ENCODE data around the gene SAP30BP. TPM values are rescaled to one million over a fixed set of nuclear protein-coding genes. Genes with fewer than 3 reads are reported as not detected.

Gene SAP30BP
- total RNA-seq, 1 experiment from 2014 or later: 26.5 TPM

DNA sequence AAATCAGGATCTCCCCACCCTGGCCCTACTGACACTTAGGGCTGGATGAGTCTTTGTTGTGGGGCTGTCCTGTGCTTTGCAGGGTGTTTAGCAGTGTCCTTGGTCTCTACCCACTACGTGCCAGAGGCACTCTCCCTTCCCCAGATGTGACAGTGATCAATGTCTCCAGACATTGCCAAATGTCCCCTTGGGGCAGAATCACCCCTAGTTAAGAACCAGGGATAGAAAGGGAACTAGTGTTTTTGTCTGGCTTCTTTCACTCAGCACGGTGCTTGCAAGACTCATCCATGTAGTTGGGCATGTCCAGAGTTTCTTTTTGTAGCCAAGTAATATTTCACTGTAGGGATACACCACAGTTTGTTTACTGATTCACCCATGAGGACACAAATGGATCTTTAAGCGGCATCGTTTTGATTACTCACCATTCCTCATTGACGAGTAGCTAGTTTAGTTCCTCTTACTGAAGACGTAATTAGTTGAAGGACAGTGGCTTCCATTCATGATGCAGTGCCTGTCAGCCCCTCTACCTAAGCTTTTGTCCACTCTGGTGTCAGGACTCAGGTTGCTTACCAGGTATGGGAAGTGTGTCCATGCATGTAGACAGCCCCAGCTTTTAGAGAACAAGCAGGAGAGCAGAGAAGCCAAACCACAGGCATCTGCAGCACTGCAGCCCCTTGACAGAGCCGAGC lies 28.1 kb downstream of the SAP30BP start:
- peaks cover 7% of the 10 kb centered on the region; the same call in 1 of the 2 replicates for H4K20me1 ChIP-seq (ENCODE audit: insufficient read depth, low read depth, low read length)
- H2AFZ ChIP-seq (ENCODE audit: low read length): no peak overlapping the region
- no peaks in the 10 kb centered on the region for H3K27me3 ChIP-seq (ENCODE audit: low read length)
- no peak overlapping the region for H3K9ac ChIP-seq (ENCODE audit: low read length)
- no peak for DNase-seq
- H3K36me3 ChIP-seq (ENCODE audit: insufficient read depth, low read length): peaks cover 3% of the 10 kb centered on the region
- no peak overlapping the region for H3K4me3 ChIP-seq (ENCODE audit: low read length)
- no peak overlapping the region for H3K27ac ChIP-seq (ENCODE audit: low read length)
- H3K79me2 ChIP-seq (ENCODE audit: low read length): peaks cover 33% of the 10 kb centered on the region
- H3K4me1 ChIP-seq (ENCODE audit: low read length): no peaks in the 10 kb centered on the region
- no peaks in the 10 kb centered on the region for H3K9me2 ChIP-seq (replicated peaks; ENCODE audit: insufficient read depth, low read length)
- H3K4me2 ChIP-seq (ENCODE audit: low read depth, low read length, poor library complexity, severe bottlenecking): no peak overlapping the region
- no peaks in the 10 kb centered on the region for H3K9me3 ChIP-seq (ENCODE audit: low read length)

DNA sequence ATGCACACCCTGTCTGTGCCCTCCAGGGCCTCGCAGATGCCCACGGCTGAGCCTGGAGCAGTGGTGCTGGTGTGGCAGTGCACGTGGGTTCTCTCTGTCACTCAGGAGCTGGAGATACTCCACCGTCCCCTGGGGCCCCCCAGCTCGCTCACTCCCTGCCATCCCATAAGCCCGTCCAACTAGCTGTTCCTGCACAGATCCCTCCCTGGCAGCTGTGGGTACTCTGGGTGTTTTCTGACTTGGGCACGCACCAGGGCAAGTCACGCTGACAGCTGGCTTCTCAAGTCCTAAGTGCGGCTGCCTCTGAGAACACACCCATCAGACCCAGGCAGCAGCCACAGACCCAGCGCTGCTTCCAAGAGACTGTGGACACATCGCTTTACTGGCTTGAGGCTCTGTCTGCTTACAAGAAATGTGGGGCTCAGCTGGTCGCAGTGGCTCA lies 28.7 kb downstream of the SAP30BP start:
- Histone ChIP-seq H3K9me2 (replicated peaks; ENCODE audit: insufficient read depth, low read length) (no peaks in the 10 kb centered on the region), H3K27me3 (ENCODE audit: low read length) (no peaks in the 10 kb centered on the region), H3K4me3 (ENCODE audit: low read length) (no peak overlapping the region), H3K36me3 (ENCODE audit: insufficient read depth, low read length) (peaks cover 8% of the 10 kb centered on the region), H3K4me2 (ENCODE audit: low read depth, low read length, poor library complexity, severe bottlenecking) (no peak overlapping the region), H3K79me2 (ENCODE audit: low read length) (peaks cover 28% of the 10 kb centered on the region), H2AFZ (ENCODE audit: low read length) (no peak overlapping the region), H3K27ac (ENCODE audit: low read length) (no peak overlapping the region), H3K4me1 (ENCODE audit: low read length) (no peaks in the 10 kb centered on the region), H4K20me1 (ENCODE audit: insufficient read depth, low read depth, low read length) (peaks cover 4% of the 10 kb centered on the region; the same call in 1 of the 2 replicates), H3K9ac (ENCODE audit: low read length) (no peak overlapping the region), H3K9me3 (ENCODE audit: low read length) (no peaks in the 10 kb centered on the region)
- no peak for DNase-seq

DNA sequence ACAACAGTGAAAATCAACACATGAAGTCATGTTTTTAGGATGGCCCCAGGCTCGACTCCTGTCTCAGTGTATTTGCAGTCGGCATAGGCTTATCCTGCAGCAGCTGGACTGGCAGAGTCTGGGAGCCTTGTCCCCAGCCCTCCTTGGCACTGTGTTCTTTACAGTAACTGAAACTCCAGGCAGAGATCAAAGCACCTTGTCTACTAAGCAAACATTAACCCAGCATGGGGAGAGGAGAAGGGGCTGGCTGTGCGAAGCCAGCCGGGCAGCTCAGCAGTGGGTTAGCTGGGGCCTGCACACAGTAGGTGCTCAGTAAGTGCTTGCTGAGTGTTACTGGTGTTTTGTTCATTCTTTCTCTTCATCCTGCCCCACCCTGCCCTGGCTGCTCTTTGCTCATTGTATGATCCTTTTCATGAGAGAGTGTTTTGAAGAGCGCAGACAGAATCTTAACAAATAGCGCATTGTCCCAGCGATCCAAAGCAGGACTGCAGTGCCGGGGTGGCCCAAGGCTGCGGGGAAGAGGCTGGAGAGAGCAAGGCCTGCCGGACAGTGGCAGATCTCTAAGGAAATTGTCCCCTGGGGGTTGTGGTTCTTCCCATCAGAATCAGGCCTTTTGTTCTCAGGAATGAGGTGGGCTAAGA lies 30.6 kb downstream of the SAP30BP start:
- H3K4me1 ChIP-seq (ENCODE audit: low read length): no peaks in the 10 kb centered on the region
- H3K4me3 ChIP-seq (ENCODE audit: low read length): no peak overlapping the region
- H3K27me3 ChIP-seq (ENCODE audit: low read length): no peaks in the 10 kb centered on the region
- H3K9ac ChIP-seq (ENCODE audit: low read length): no peak overlapping the region
- peaks cover 10% of the 10 kb centered on the region; the same call in 1 of the 2 replicates for H3K79me2 ChIP-seq (ENCODE audit: low read length)
- no peak for DNase-seq
- no peaks in the 10 kb centered on the region for H3K9me2 ChIP-seq (replicated peaks; ENCODE audit: insufficient read depth, low read length)
- H3K27ac ChIP-seq (ENCODE audit: low read length): no peak overlapping the region
- H2AFZ ChIP-seq (ENCODE audit: low read length): no peak overlapping the region
- no peaks in the 10 kb centered on the region for H3K9me3 ChIP-seq (ENCODE audit: low read length)
- H4K20me1 ChIP-seq (ENCODE audit: insufficient read depth, low read depth, low read length): no peaks in the 10 kb centered on the region
- H3K4me2 ChIP-seq (ENCODE audit: low read depth, low read length, poor library complexity, severe bottlenecking): no peak overlapping the region
- H3K36me3 ChIP-seq (ENCODE audit: insufficient read depth, low read length): peaks cover 8% of the 10 kb centered on the region

DNA sequence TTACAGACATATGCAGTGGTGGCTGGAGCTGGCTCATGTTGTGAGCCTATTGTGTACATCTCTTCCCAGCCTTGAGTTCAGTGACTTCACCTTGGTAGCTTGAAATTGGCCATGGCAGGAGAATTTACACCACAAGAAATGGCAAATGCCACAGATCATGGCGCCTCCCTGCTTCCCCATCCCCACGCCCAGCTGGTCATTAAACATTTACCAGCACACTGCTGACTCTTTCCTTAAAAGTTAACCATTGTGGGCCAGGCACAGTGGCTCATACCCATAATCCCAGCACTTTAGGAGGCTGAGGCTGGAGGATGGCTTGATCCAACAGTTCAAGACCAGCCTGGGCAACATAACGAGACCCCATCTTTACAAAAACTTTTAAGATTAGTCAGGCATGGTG lies 31.5 kb downstream of the SAP30BP start:
- Histone ChIP-seq H4K20me1 (ENCODE audit: insufficient read depth, low read depth, low read length) (no peaks in the 10 kb centered on the region), H2AFZ (ENCODE audit: low read length) (no peak overlapping the region), H3K27ac (ENCODE audit: low read length) (no peak overlapping the region), H3K4me2 (ENCODE audit: low read depth, low read length, poor library complexity, severe bottlenecking) (no peak overlapping the region), H3K79me2 (ENCODE audit: low read length) (peaks cover 8% of the 10 kb centered on the region; the same call in 1 of the 2 replicates), H3K9ac (ENCODE audit: low read length) (no peak overlapping the region), H3K9me3 (ENCODE audit: low read length) (no peaks in the 10 kb centered on the region), H3K4me1 (ENCODE audit: low read length) (no peaks in the 10 kb centered on the region), H3K9me2 (replicated peaks; ENCODE audit: insufficient read depth, low read length) (no peaks in the 10 kb centered on the region), H3K4me3 (ENCODE audit: low read length) (no peak overlapping the region), H3K36me3 (ENCODE audit: insufficient read depth, low read length) (peaks cover 8% of the 10 kb centered on the region), H3K27me3 (ENCODE audit: low read length) (no peaks in the 10 kb centered on the region)
- DNase-seq: no peak

DNA sequence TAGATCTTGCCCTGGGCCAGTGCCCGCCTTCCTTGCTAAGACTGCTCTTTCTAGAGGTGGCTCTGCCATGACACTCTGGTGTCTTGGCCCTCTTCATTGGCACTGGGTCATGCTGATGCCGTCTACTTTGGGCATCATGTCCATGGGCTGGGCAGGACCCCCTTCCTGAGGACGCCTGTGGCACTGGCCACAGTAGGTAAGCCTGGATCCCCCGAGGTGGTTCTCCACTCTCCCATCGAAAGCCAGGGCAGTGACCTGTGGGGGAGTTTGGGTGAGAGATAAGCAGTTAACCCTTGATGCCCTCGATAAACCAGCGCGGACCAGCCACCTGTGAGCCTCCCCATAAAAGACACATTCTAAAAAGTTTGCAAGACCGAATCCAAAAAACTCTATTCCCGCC lies 34.1 kb downstream of the SAP30BP start:
- Histone ChIP-seq H3K9me3 (ENCODE audit: low read length) (no peaks in the 10 kb centered on the region), H3K9me2 (replicated peaks; ENCODE audit: insufficient read depth, low read length) (no peaks in the 10 kb centered on the region), H3K4me1 (ENCODE audit: low read length) (no peaks in the 10 kb centered on the region), H3K79me2 (ENCODE audit: low read length) (0 out of 2 replicates have a peak, but pooled peaks cover 4% of the 10 kb centered on the region), H3K4me2 (ENCODE audit: low read depth, low read length, poor library complexity, severe bottlenecking) (no peak overlapping the region), H3K9ac (ENCODE audit: low read length) (no peak overlapping the region), H3K27me3 (ENCODE audit: low read length) (no peaks in the 10 kb centered on the region), H3K4me3 (ENCODE audit: low read length) (no peak overlapping the region), H3K27ac (ENCODE audit: low read length) (no peak overlapping the region), H3K36me3 (ENCODE audit: insufficient read depth, low read length) (peaks cover 6% of the 10 kb centered on the region), H4K20me1 (ENCODE audit: insufficient read depth, low read depth, low read length) (no peaks in the 10 kb centered on the region), H2AFZ (ENCODE audit: low read length) (no peak overlapping the region)
- no peak for DNase-seq

DNA sequence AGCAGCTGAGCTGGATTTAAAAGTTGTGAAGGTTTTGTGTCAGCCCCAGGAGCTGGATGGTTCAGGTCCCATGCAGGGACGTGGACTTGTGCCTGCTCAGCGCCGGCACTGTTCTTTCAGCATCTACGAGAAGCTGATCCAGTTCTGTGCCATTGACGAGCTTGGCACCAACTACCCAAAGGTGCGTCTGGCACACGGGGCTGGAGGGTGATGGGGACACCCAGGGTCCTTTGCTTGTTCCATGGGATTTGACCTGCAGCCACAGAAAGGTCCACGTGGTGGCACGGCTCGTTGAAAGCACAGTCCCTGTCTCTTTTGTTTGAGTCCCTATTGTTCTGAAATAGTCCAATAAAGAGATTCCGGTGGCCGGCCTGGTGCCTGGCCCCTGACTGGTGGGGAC lies 36.1 kb downstream of the SAP30BP start:
- peaks cover 6% of the 10 kb centered on the region for H3K36me3 ChIP-seq (ENCODE audit: insufficient read depth, low read length)
- no peak overlapping the region for H3K4me2 ChIP-seq (ENCODE audit: low read depth, low read length, poor library complexity, severe bottlenecking)
- H3K9me3 ChIP-seq (ENCODE audit: low read length): no peaks in the 10 kb centered on the region
- H3K27ac ChIP-seq (ENCODE audit: low read length): no peak overlapping the region
- no peaks in the 10 kb centered on the region for H3K9me2 ChIP-seq (replicated peaks; ENCODE audit: insufficient read depth, low read length)
- H3K27me3 ChIP-seq (ENCODE audit: low read length): no peaks in the 10 kb centered on the region
- H3K79me2 ChIP-seq (ENCODE audit: low read length): no peaks in the 10 kb centered on the region
- H2AFZ ChIP-seq (ENCODE audit: low read length): no peak overlapping the region
- no peak overlapping the region for H3K4me3 ChIP-seq (ENCODE audit: low read length)
- H3K9ac ChIP-seq (ENCODE audit: low read length): no peak overlapping the region
- no peaks in the 10 kb centered on the region for H3K4me1 ChIP-seq (ENCODE audit: low read length)
- no peaks in the 10 kb centered on the region for H4K20me1 ChIP-seq (ENCODE audit: insufficient read depth, low read depth, low read length)
- DNase-seq: no peak

DNA sequence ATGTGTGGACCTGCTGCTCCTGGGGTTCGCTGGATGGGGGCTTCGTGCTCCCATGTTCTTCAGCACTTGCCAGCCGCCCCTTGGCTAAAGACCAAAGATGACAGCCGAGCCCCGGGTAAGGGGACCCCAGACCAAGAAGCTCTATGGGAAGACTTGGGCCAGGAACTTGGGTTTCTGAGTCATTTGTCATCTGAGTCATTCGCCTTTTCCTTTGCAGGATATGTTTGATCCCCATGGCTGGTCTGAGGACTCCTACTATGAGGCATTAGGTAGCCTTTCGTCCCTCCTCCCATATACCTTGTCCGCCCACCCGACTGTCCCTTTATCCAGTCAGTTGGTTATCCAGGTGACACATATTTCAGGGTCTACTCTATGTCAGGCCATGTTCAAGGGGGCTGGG lies 36.5 kb downstream of the SAP30BP start:
- H3K4me2 ChIP-seq (ENCODE audit: low read depth, low read length, poor library complexity, severe bottlenecking): no peak overlapping the region
- DNase-seq: no peak
- H3K27me3 ChIP-seq (ENCODE audit: low read length): no peaks in the 10 kb centered on the region
- peaks cover 6% of the 10 kb centered on the region for H3K36me3 ChIP-seq (ENCODE audit: insufficient read depth, low read length)
- H3K9me2 ChIP-seq (replicated peaks; ENCODE audit: insufficient read depth, low read length): no peaks in the 10 kb centered on the region
- H3K79me2 ChIP-seq (ENCODE audit: low read length): no peaks in the 10 kb centered on the region
- H3K4me3 ChIP-seq (ENCODE audit: low read length): no peak overlapping the region
- H4K20me1 ChIP-seq (ENCODE audit: insufficient read depth, low read depth, low read length): no peaks in the 10 kb centered on the region
- no peaks in the 10 kb centered on the region for H3K9me3 ChIP-seq (ENCODE audit: low read length)
- no peak overlapping the region for H3K27ac ChIP-seq (ENCODE audit: low read length)
- H2AFZ ChIP-seq (ENCODE audit: low read length): no peak overlapping the region
- H3K9ac ChIP-seq (ENCODE audit: low read length): no peak overlapping the region
- no peaks in the 10 kb centered on the region for H3K4me1 ChIP-seq (ENCODE audit: low read length)

DNA sequence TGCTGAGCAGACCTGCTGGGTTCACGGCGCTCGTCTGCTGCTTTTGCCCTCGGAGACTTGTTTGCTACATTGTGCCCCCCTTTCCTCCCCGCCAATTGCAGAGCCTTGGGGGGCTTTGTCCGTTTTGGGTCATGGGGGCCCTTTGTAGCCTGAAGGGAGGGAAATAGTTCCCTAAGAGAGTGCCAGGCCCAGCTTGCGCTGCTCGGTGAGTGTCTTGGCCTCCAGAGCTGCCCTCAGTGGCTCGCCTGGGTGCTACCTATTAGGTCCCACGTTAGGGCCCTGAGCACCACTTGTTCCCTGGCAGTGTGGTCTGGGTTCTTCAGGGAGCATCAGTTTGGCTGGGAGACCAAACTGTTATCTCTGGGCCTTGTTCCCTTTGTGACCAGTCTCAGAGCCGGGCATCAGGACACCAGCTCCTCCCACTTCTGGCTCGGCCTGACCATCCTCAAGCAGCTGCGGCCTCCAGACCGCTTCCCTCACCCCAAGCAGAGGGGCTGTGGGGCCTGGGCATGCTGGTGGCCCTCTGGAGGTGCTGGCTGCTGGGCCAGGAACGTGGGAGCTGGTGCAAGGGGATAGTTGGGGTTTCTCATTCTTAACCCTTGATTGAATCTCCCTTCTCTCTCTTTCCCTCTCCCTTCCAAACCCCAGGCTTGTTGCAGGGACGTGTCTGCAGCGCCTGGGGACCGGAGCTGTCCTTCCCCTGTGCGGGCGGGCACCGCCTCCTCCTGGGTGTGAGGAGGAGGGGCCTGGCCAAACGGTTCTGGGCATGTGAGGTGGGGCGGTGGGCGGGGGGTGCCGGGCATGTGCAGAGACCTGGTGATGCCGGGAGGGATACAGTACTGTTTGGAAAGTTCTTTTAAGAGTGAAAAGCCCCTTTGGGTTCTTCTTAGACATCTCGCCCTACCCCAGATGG lies 38.1 kb downstream of the SAP30BP start:
- no peaks in the 10 kb centered on the region for H3K27me3 ChIP-seq (ENCODE audit: low read length)
- H4K20me1 ChIP-seq (ENCODE audit: insufficient read depth, low read depth, low read length): no peaks in the 10 kb centered on the region
- peaks cover 6% of the 10 kb centered on the region for H3K36me3 ChIP-seq (ENCODE audit: insufficient read depth, low read length)
- no peak overlapping the region for H3K9ac ChIP-seq (ENCODE audit: low read length)
- H3K4me2 ChIP-seq (ENCODE audit: low read depth, low read length, poor library complexity, severe bottlenecking): no peak overlapping the region
- H3K79me2 ChIP-seq (ENCODE audit: low read length): no peaks in the 10 kb centered on the region
- no peak overlapping the region for H2AFZ ChIP-seq (ENCODE audit: low read length)
- H3K9me3 ChIP-seq (ENCODE audit: low read length): no peaks in the 10 kb centered on the region
- no peaks in the 10 kb centered on the region for H3K4me1 ChIP-seq (ENCODE audit: low read length)
- no peaks in the 10 kb centered on the region for H3K9me2 ChIP-seq (replicated peaks; ENCODE audit: insufficient read depth, low read length)
- no peak overlapping the region for H3K4me3 ChIP-seq (ENCODE audit: low read length)
- DNase-seq: no peak
- no peak overlapping the region for H3K27ac ChIP-seq (ENCODE audit: low read length)
